OCI-LY7 (cell line): Measurements from ENCODE around the gene RSBN1.

Source experiments
- CTCF ChIP-seq: fragments of 200-600 bp; sonication (generic); conservative IDR thresholded peaks from 2 replicates; pipeline ENCODE4 v1.5.1; 2014; ENCODE audit warnings: mild to moderate bottlenecking, antibody characterized with exemption, low read length, moderate library complexity, mixed read lengths
- EZH2phosphoT487 ChIP-seq: fragments of 200-600 bp; sonication (generic); IDR thresholded peaks from 2 replicates; pipeline ENCODE4 v1.6.1; 2018; ENCODE audit warnings: low read depth, borderline replicate concordance, mild to moderate bottlenecking, mixed run types, antibody characterized with exemption, low read length, moderate library complexity, mixed read lengths

- TF ChIP-seq CTCF (no peak), EZH2phosphoT487 (no peak)
Observed at GRCh38 chr1:113809670-113810602, 2.3 kb downstream of the RSBN1 start.
